Measurements from ENCODE around the gene ACTBL2.

Gene ACTBL2

DNA sequence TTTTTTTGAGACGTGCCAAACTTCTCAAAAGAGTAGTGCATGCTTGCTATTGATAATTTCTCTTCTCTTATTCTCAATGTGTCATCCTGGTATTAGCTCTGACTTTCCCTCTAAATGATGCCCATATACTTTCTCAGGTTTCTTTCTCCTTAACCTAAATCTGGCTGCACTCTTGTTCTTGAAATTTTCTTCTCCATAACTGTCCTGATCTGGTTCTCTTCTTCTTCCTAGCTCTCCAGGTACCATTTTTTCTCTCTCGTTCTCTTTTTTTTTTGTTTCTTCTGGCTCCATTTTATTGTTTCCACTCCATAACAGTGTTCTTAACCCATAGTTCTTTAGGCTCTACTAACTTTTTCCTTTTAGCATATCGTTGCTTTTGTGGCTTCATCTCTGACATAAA is 47.9 kb downstream of the ACTBL2 start (continued):
- TF ChIP-seq ZNF221 (tag by site-specific recombination; IDR thresholded peaks at IDR 0.05; ENCODE audit: borderline replicate concordance) (no peak), ZNF266 (tag by site-specific recombination; IDR thresholded peaks at IDR 0.05; ENCODE audit: low read depth) (no peak)

GRCh38 chr5:57434227-57434640 is 48.4 kb downstream of the ACTBL2 start:
- ChIA-PET CTCF (interaction anchor here (0.6 to 1.4 kb wide), 4 partner anchors 63 to 534 kb away, joined by 4 to 9 read pairs (median 5); no protein-coding TSS in a partner anchor), POLR2A (interaction anchor here (0.8 to 1.0 kb wide), 2 partner anchors 48 to 51 kb away, joined by 3 to 5 read pairs; partner anchors contain the start of gene ACTBL2)
- TF ChIP-seq ZFP37 (tag by site-specific recombination; IDR thresholded peaks at IDR 0.05), result no peak
- TF ChIP-seq GLIS1 (tag by site-specific recombination; IDR thresholded peaks at IDR 0.05), result peak; percentile 46
- peak; percentile 54 for TF ChIP-seq FEZF1 (tag by site-specific recombination; IDR thresholded peaks at IDR 0.05)
- Histone ChIP-seq H3K4me3 (ENCODE audit: low read depth, low read length) (no peak overlapping the region), H3K27ac (ENCODE audit: extremely low read depth, low read depth, low read length) (0 out of 2 replicates have a peak overlapping the region, but pooled peaks have one; percentile 5), H3K9me3 (ENCODE audit: control insufficient read depth, insufficient read depth, low read depth, low read length) (no peaks in the 10 kb centered on the region), H3K4me1 (ENCODE audit: control insufficient read depth, insufficient read depth, low read length) (peaks cover 21% of the 10 kb centered on the region), H3K36me3 (ENCODE audit: control insufficient read depth in 2 of 2, insufficient read depth in 1 of 2, low read length in 2 of 2) (no peaks in the 10 kb centered on the region)

DNA sequence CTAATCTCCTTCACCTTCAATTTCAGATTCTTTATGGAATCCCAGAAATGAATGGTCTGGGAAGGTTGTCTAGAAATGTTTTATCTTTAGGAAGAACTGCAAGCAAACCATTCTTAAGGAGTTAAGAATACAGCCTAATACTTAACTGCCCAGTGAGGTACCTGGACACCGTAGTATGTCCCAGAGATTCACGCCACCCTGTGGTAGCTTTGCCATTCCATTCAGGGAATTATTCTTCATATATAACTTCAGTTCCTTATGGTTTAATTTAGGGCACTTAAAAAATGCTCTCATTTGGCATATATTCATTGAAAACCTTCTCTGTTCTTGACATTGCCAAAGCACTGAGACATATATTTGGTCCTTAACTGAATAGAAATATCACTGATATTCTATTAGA is 49.7 kb downstream of the ACTBL2 start:
- no peak overlapping the region for H3K4me3 ChIP-seq (ENCODE audit: low read depth, low read length)
- CTCF ChIA-PET, result interaction anchor here (0.7 kb wide), 1 partner anchor 1587 kb away, joined by 4 read pairs; no protein-coding TSS in a partner anchor

GRCh38 chr5:57431759-57432158 is 50.9 kb downstream of the ACTBL2 start:
- no peaks in the 10 kb centered on the region for H3K9me3 ChIP-seq (ENCODE audit: control insufficient read depth, insufficient read depth, low read depth, low read length)
- POLR2A ChIA-PET, result no interaction called here
- H3K36me3 ChIP-seq (ENCODE audit: control insufficient read depth in 2 of 2, insufficient read depth in 1 of 2, low read length in 2 of 2), result no peaks in the 10 kb centered on the region
- H3K27ac ChIP-seq (ENCODE audit: extremely low read depth, low read depth, low read length), result no peak overlapping the region
- CTCF ChIA-PET, result no interaction called here
- no peak overlapping the region for H3K4me3 ChIP-seq (ENCODE audit: low read depth, low read length)
- H3K4me1 ChIP-seq (ENCODE audit: control insufficient read depth, insufficient read depth, low read length), result peaks cover 21% of the 10 kb centered on the region
- no peak for TF ChIP-seq BCL11A (tag by site-specific recombination; IDR thresholded peaks at IDR 0.05; ENCODE audit: low read depth)
- no peak for TF ChIP-seq ZNF747 (tag by site-specific recombination; IDR thresholded peaks at IDR 0.05)
- TF ChIP-seq ZNF600 (tag by site-specific recombination; IDR thresholded peaks at IDR 0.05), result no peak
- no peak for TF ChIP-seq ZBTB6 (tag by site-specific recombination; IDR thresholded peaks at IDR 0.05)
- no peak for TF ChIP-seq ZBTB17 (tag by site-specific recombination; IDR thresholded peaks at IDR 0.05)
- TF ChIP-seq ZNF266 (tag by site-specific recombination; IDR thresholded peaks at IDR 0.05; ENCODE audit: low read depth), result no peak
- TF ChIP-seq ZNF529 (tag by site-specific recombination; IDR thresholded peaks at IDR 0.05; ENCODE audit: insufficient replicate concordance), result no peak
- no peak for TF ChIP-seq PRDM1 (tag by site-specific recombination; IDR thresholded peaks at IDR 0.05)
- no peak for TF ChIP-seq ZNF521 (tag by site-specific recombination; IDR thresholded peaks at IDR 0.05)
- TF ChIP-seq ZNF544 (tag by site-specific recombination; IDR thresholded peaks at IDR 0.05), result no peak
- TF ChIP-seq, protein P1, sequence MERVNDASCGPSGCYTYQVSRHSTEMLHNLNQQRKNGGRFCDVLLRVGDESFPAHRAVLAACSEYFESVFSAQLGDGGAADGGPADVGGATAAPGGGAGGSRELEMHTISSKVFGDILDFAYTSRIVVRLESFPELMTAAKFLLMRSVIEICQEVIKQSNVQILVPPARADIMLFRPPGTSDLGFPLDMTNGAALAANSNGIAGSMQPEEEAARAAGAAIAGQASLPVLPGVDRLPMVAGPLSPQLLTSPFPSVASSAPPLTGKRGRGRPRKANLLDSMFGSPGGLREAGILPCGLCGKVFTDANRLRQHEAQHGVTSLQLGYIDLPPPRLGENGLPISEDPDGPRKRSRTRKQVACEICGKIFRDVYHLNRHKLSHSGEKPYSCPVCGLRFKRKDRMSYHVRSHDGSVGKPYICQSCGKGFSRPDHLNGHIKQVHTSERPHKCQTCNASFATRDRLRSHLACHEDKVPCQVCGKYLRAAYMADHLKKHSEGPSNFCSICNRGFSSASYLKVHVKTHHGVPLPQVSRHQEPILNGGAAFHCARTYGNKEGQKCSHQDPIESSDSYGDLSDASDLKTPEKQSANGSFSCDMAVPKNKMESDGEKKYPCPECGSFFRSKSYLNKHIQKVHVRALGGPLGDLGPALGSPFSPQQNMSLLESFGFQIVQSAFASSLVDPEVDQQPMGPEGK (tag by site-specific recombination; IDR thresholded peaks at IDR 0.05), result no peak
- TF ChIP-seq MZF1 (tag by site-specific recombination; IDR thresholded peaks at IDR 0.05; ENCODE audit: borderline replicate concordance), result no peak

More for the DNA sequence above, 49.7 kb downstream of the ACTBL2 start:
- H3K27ac ChIP-seq (ENCODE audit: extremely low read depth, low read depth, low read length), result no peak overlapping the region
- H3K36me3 ChIP-seq (ENCODE audit: control insufficient read depth in 2 of 2, insufficient read depth in 1 of 2, low read length in 2 of 2), result no peaks in the 10 kb centered on the region
- TF ChIP-seq, protein P2, sequence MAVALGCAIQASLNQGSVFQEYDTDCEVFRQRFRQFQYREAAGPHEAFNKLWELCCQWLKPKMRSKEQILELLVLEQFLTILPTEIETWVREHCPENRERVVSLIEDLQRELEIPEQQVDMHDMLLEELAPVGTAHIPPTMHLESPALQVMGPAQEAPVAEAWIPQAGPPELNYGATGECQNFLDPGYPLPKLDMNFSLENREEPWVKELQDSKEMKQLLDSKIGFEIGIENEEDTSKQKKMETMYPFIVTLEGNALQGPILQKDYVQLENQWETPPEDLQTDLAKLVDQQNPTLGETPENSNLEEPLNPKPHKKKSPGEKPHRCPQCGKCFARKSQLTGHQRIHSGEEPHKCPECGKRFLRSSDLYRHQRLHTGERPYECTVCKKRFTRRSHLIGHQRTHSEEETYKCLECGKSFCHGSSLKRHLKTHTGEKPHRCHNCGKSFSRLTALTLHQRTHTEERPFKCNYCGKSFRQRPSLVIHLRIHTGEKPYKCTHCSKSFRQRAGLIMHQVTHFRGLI (tag by site-specific recombination; IDR thresholded peaks at IDR 0.05), result no peak
- TF ChIP-seq ZNF48 (tag by site-specific recombination; IDR thresholded peaks at IDR 0.05), result no peak
- TF ChIP-seq SALL2 (tag by site-specific recombination; IDR thresholded peaks at IDR 0.05; ENCODE audit: borderline replicate concordance), result no peak
- no peak for TF ChIP-seq ZNF266 (tag by site-specific recombination; IDR thresholded peaks at IDR 0.05; ENCODE audit: low read depth)
- no peak for TF ChIP-seq KLF1 (tag by site-specific recombination; IDR thresholded peaks at IDR 0.05)
- no peak for TF ChIP-seq ZNF626 (tag by site-specific recombination; IDR thresholded peaks at IDR 0.05)
- no peak for TF ChIP-seq ZNF473 (tag by site-specific recombination; IDR thresholded peaks at IDR 0.05)
- no peak for TF ChIP-seq KLF17 (tag by site-specific recombination; IDR thresholded peaks at IDR 0.05)
- TF ChIP-seq ZNF174 (tag by site-specific recombination; IDR thresholded peaks at IDR 0.05), result no peak
- TF ChIP-seq ZNF2 (tag by site-specific recombination; IDR thresholded peaks at IDR 0.05), result no peak
- TF ChIP-seq KLF16 (tag by site-specific recombination; IDR thresholded peaks at IDR 0.05), result no peak
- no peak for TF ChIP-seq MEIS1 (CRISPR knock-in tag; IDR thresholded peaks at IDR 0.05; ENCODE audit: borderline replicate concordance)
- no peak for TF ChIP-seq ZNF600 (tag by site-specific recombination; IDR thresholded peaks at IDR 0.05)
- no peak for TF ChIP-seq KLF10 (tag by site-specific recombination; IDR thresholded peaks at IDR 0.05)
- peaks cover 21% of the 10 kb centered on the region for H3K4me1 ChIP-seq (ENCODE audit: control insufficient read depth, insufficient read depth, low read length)
- H3K9me3 ChIP-seq (ENCODE audit: control insufficient read depth, insufficient read depth, low read depth, low read length), result no peaks in the 10 kb centered on the region
- POLR2A ChIA-PET, result no interaction called here

All from HEK293 (cell line).